HEK293 (cell line): ENCODE results near the gene RMDN3.

Source experiments
- CTCF ChIA-PET: fragments of 350-600 bp; formaldehyde crosslinking; extraction: SDS; loops from one replicate; lab custom pipeline; 2021; ENCODE audit warnings: antibody characterized with exemption; lab: Yijun Ruan, JAX
- POLR2A ChIA-PET: fragments of 300-600 bp; formaldehyde crosslinking; extraction: SDS; loops from one replicate; lab custom pipeline; 2020; ENCODE audit warnings: antibody characterized with exemption, inconsistent platforms; lab: Yijun Ruan, JAX
- H3K27ac ChIP-seq: fragments of 200-500 bp; sonication (Bioruptor generic); 2 replicates; pipeline ENCODE4 v1.5.1; 2014; ENCODE audit warnings: low read depth, low read length, control low read depth, inconsistent platforms; ENCODE audit errors: extremely low read depth
- H3K36me3 ChIP-seq, 2 experiments: fragments of 200-500 bp in 1 of 2; sonication (Bioruptor generic) in 1 of 2; 1 replicate in 1 of 2; 2 replicates in 1 of 2; pipeline ENCODE4 v1.5.1; 2014 to 2017; ENCODE audit warnings: inconsistent platforms in 2 of 2, low read length in 2 of 2; ENCODE audit not compliant: control insufficient read depth in 2 of 2, insufficient read depth in 1 of 2
- H3K4me1 ChIP-seq: fragments of 200-500 bp; sonication (Bioruptor generic); 2 replicates; pipeline ENCODE4 v1.5.1; 2014; ENCODE audit warnings: mild to moderate bottlenecking, low read length, inconsistent platforms; ENCODE audit not compliant: control insufficient read depth, insufficient read depth
- H3K4me3 ChIP-seq: 2 replicates; pipeline ENCODE4 v1.5.1; 2011; ENCODE audit warnings: low read depth, mild to moderate bottlenecking, control low read depth, low read length, moderate library complexity
- H3K9me3 ChIP-seq: fragments of 200-500 bp; sonication (Bioruptor generic); 2 replicates; pipeline ENCODE4 v1.5.1; 2014; ENCODE audit warnings: low read depth, low read length, inconsistent platforms; ENCODE audit not compliant: control insufficient read depth, insufficient read depth
- KLF1 ChIP-seq: fragments of 450-650 bp; formaldehyde crosslinking; IDR thresholded peaks from 2 replicates; pipeline ENCODE4 v1.5.1; 2016; ENCODE audit warnings: missing biosample characterization, missing genetic modification characterization
- KLF16 ChIP-seq: fragments of 450-650 bp; formaldehyde crosslinking; IDR thresholded peaks from 2 replicates; pipeline ENCODE4 v1.5.1; 2017; ENCODE audit warnings: missing biosample characterization, missing genetic modification characterization
- PRDM6 ChIP-seq: fragments of 450-650 bp; formaldehyde crosslinking; IDR thresholded peaks from 2 replicates; pipeline ENCODE4 v1.5.1; 2017; ENCODE audit warnings: missing biosample characterization, missing genetic modification characterization
- ZBTB11 ChIP-seq: fragments of 450-650 bp; formaldehyde crosslinking; conservative IDR thresholded peaks from 2 replicates; pipeline ENCODE4 v1.5.1; 2016; ENCODE audit warnings: low read depth, missing biosample characterization, missing genetic modification characterization
- ZFP41 ChIP-seq: fragments of 450-650 bp; formaldehyde crosslinking; IDR thresholded peaks from 2 replicates; pipeline ENCODE4 v1.5.1; 2016; ENCODE audit warnings: missing biosample characterization, missing genetic modification characterization, borderline replicate concordance
- ZNF280C ChIP-seq: fragments of 450-650 bp; formaldehyde crosslinking; IDR thresholded peaks from 2 replicates; pipeline ENCODE4 v1.5.1; 2016; ENCODE audit warnings: missing biosample characterization, missing genetic modification characterization
- ZNF302 ChIP-seq: fragments of 450-650 bp; formaldehyde crosslinking; IDR thresholded peaks from 2 replicates; pipeline ENCODE4 v1.5.1; 2016; ENCODE audit warnings: missing biosample characterization, missing genetic modification characterization, low read depth
- ZNF404 ChIP-seq: fragments of 450-650 bp; formaldehyde crosslinking; IDR thresholded peaks from 2 replicates; pipeline ENCODE4 v1.5.1; 2017; ENCODE audit warnings: missing biosample characterization, missing genetic modification characterization
- ZNF521 ChIP-seq: fragments of 450-650 bp; formaldehyde crosslinking; IDR thresholded peaks from 2 replicates; pipeline ENCODE4 v1.5.1; 2017; ENCODE audit warnings: missing biosample characterization, mild to moderate bottlenecking, missing genetic modification characterization
- ZNF548 ChIP-seq: fragments of 450-650 bp; formaldehyde crosslinking; IDR thresholded peaks from 2 replicates; pipeline ENCODE4 v1.5.1; 2016; ENCODE audit warnings: missing biosample characterization, missing genetic modification characterization
- ZNF677 ChIP-seq: fragments of 450-650 bp; IDR thresholded peaks from 2 replicates; pipeline ENCODE4 v1.5.0; 2018; ENCODE audit warnings: missing biosample characterization, mild to moderate bottlenecking, missing genetic modification characterization, moderate library complexity

Gene RMDN3

GRCh38 chr15:40688932-40689799 lies 65.9 kb downstream of the RMDN3 start:
- ChIA-PET POLR2A (no interaction called here), CTCF (no interaction called here)
- no peaks in the 10 kb centered on the region for H3K9me3 ChIP-seq
- H3K4me1 ChIP-seq = no peaks in the 10 kb centered on the region
- no peak for TF ChIP-seq KLF1
- TF ChIP-seq ZNF677 (tag by site-specific recombination) = no peak
- TF ChIP-seq ZNF548 (tag by site-specific recombination) = no peak
- TF ChIP-seq ZNF404 (tag by site-specific recombination) = no peak
- no peak for TF ChIP-seq ZFP41 (tag by site-specific recombination)
- TF ChIP-seq ZBTB11 (tag by site-specific recombination) = no peak
- TF ChIP-seq ZNF302 (tag by site-specific recombination) = no peak
- no peak for TF ChIP-seq ZNF280C (tag by site-specific recombination)
- TF ChIP-seq PRDM6 (tag by site-specific recombination) = no peak
- no peak for TF ChIP-seq ZNF521 (tag by site-specific recombination)
- TF ChIP-seq KLF16 (tag by site-specific recombination) = no peak
- peaks cover 0 to 5% of the 10 kb centered on the region in 2 experiments for H3K36me3 ChIP-seq
- no peak overlapping the region for H3K4me3 ChIP-seq
- no peak overlapping the region for H3K27ac ChIP-seq
